ENCODE data around the gene GTF2F2.

Gene GTF2F2

GRCh38 chr13:45141369-45141768 is 21.1 kb downstream of the GTF2F2 start:
- H3K4me3 ChIP-seq (ENCODE audit: control insufficient read depth in 1 of 7, extremely low read depth in 1 of 7, insufficient read depth in 4 of 7, low read depth in 2 of 7, low read length in 6 of 7), result no peak overlapping the region
- 100% methylated on average over 1 of the region's 1 CpG for WGBS (ENCODE audit: insufficient coverage)
- CTCF ChIA-PET, result no interaction called here
- H3K9me3 ChIP-seq (ENCODE audit: control extremely low read depth in 1 of 5, control insufficient read depth in 4 of 5, insufficient read depth in 2 of 5, low read depth in 1 of 5, low read length in 4 of 5), result peaks cover 0 to 2% (median 0%) of the 10 kb centered on the region in 5 experiments
- peaks cover 12 to 32% (median 20%) of the 10 kb centered on the region in 4 experiments for H3K36me3 ChIP-seq (ENCODE audit: control insufficient read depth in 4 of 4, insufficient read depth in 4 of 4, low read length in 3 of 4)
- POLR2A ChIA-PET, result no interaction called here
- no peak for DNase-seq
- H3K27me3 ChIP-seq (replicated peaks in 2 of 5; ENCODE audit: control insufficient read depth in 4 of 5, insufficient read depth in 5 of 5, low read length in 4 of 5), result no peaks in the 10 kb centered on the region
- no peak overlapping the region for H3K27ac ChIP-seq (ENCODE audit: insufficient read depth in 1 of 2, low read depth in 1 of 2, low read length in 2 of 2, poor library complexity in 1 of 2, severe bottlenecking in 2 of 2)
- peaks cover 0 to 7% (median 0%) of the 10 kb centered on the region in 4 experiments for H3K4me1 ChIP-seq (ENCODE audit: control extremely low read depth in 1 of 4, control insufficient read depth in 4 of 4, insufficient read depth in 4 of 4, low read length in 3 of 4)

GRCh38 chr13:45142440-45143345 is 22.4 kb downstream of the GTF2F2 start:
- Histone ChIP-seq H3K4me3 (ENCODE audit: control insufficient read depth in 1 of 7, extremely low read depth in 1 of 7, insufficient read depth in 4 of 7, low read depth in 2 of 7, low read length in 6 of 7) (no peak overlapping the region), H3K9me3 (ENCODE audit: control extremely low read depth in 1 of 5, control insufficient read depth in 4 of 5, insufficient read depth in 2 of 5, low read depth in 1 of 5, low read length in 4 of 5) (peaks cover 0 to 2% (median 0%) of the 10 kb centered on the region in 5 experiments), H3K27me3 (replicated peaks in 2 of 5; ENCODE audit: control insufficient read depth in 4 of 5, insufficient read depth in 5 of 5, low read length in 4 of 5) (no peaks in the 10 kb centered on the region), H3K36me3 (ENCODE audit: control insufficient read depth in 4 of 4, insufficient read depth in 4 of 4, low read length in 3 of 4) (peaks cover 12 to 27% (median 19%) of the 10 kb centered on the region in 4 experiments), H3K27ac (ENCODE audit: insufficient read depth in 1 of 2, low read depth in 1 of 2, low read length in 2 of 2, poor library complexity in 1 of 2, severe bottlenecking in 2 of 2) (no peak overlapping the region), H3K4me1 (ENCODE audit: control extremely low read depth in 1 of 4, control insufficient read depth in 4 of 4, insufficient read depth in 4 of 4, low read length in 3 of 4) (no peaks in the 10 kb centered on the region)
- no peak for DNase-seq
- ChIA-PET CTCF (interaction anchor here (1.2 kb wide), 1 partner anchor 16 kb away, joined by 3 read pairs; no protein-coding TSS in a partner anchor), POLR2A (no interaction called here)
- WGBS (ENCODE audit: insufficient coverage), result 100% methylated on average over 2 of the region's 4 CpGs

DNA sequence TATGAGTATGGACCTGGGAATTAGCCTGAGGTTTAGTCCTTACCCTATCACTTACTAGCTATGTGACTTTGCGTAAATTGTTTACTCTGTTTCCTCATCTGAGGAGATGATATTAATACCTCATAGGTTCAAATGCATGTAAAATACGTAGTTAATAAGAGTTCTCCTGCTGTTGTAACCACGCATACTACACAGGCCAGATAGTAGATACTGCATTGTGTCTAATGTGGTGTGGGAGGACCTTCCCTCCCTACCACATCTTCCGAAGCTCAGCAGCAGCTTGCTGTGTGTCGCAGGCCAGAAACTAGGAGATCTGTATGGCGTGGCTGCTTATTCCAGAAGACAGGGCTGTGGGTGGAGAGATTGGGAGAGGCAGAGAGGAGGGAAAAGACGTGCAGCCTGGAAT is 23.0 kb downstream of the GTF2F2 start:
- CTCF ChIA-PET, result interaction anchor here (1.2 kb wide), 1 partner anchor 16 kb away, joined by 3 read pairs; no protein-coding TSS in a partner anchor
- H3K4me1 ChIP-seq (ENCODE audit: control extremely low read depth in 1 of 4, control insufficient read depth in 4 of 4, insufficient read depth in 4 of 4, low read length in 3 of 4), result no peaks in the 10 kb centered on the region
- 100% methylated on average over 2 of the region's 7 CpGs for WGBS (ENCODE audit: insufficient coverage)

GRCh38 chr13:45149964-45150363 is 29.7 kb downstream of the GTF2F2 start:
- WGBS (ENCODE audit: insufficient coverage), result no CpG with 5 or more reads among the region's 1 CpG
- peaks cover 0 to 18% (median 2%) of the 10 kb centered on the region in 4 experiments for H3K36me3 ChIP-seq (ENCODE audit: control insufficient read depth in 4 of 4, insufficient read depth in 4 of 4, low read length in 3 of 4)
- H3K27me3 ChIP-seq (replicated peaks in 2 of 5; ENCODE audit: control insufficient read depth in 4 of 5, insufficient read depth in 5 of 5, low read length in 4 of 5), result no peaks in the 10 kb centered on the region
- DNase-seq, result no peak
- H3K27ac ChIP-seq (ENCODE audit: insufficient read depth in 1 of 2, low read depth in 1 of 2, low read length in 2 of 2, poor library complexity in 1 of 2, severe bottlenecking in 2 of 2), result no peak overlapping the region
- POLR2A ChIA-PET, result no interaction called here
- peaks cover 0 to 2% (median 0%) of the 10 kb centered on the region in 5 experiments for H3K9me3 ChIP-seq (ENCODE audit: control extremely low read depth in 1 of 5, control insufficient read depth in 4 of 5, insufficient read depth in 2 of 5, low read depth in 1 of 5, low read length in 4 of 5)
- no peaks in the 10 kb centered on the region for H3K4me1 ChIP-seq (ENCODE audit: control extremely low read depth in 1 of 4, control insufficient read depth in 4 of 4, insufficient read depth in 4 of 4, low read length in 3 of 4)
- CTCF ChIA-PET, result no interaction called here
- no peak overlapping the region for H3K4me3 ChIP-seq (ENCODE audit: control insufficient read depth in 1 of 7, extremely low read depth in 1 of 7, insufficient read depth in 4 of 7, low read depth in 2 of 7, low read length in 6 of 7)

More for the DNA sequence above, 23.0 kb downstream of the GTF2F2 start:
- no peak for DNase-seq
- H3K27me3 ChIP-seq (replicated peaks in 2 of 5; ENCODE audit: control insufficient read depth in 4 of 5, insufficient read depth in 5 of 5, low read length in 4 of 5), result no peaks in the 10 kb centered on the region
- H3K9me3 ChIP-seq (ENCODE audit: control extremely low read depth in 1 of 5, control insufficient read depth in 4 of 5, insufficient read depth in 2 of 5, low read depth in 1 of 5, low read length in 4 of 5), result peaks cover 0 to 2% (median 0%) of the 10 kb centered on the region in 5 experiments
- peaks cover 7 to 25% (median 18%) of the 10 kb centered on the region in 4 experiments for H3K36me3 ChIP-seq (ENCODE audit: control insufficient read depth in 4 of 4, insufficient read depth in 4 of 4, low read length in 3 of 4)
- no peak overlapping the region for H3K27ac ChIP-seq (ENCODE audit: insufficient read depth in 1 of 2, low read depth in 1 of 2, low read length in 2 of 2, poor library complexity in 1 of 2, severe bottlenecking in 2 of 2)
- H3K4me3 ChIP-seq (ENCODE audit: control insufficient read depth in 1 of 7, extremely low read depth in 1 of 7, insufficient read depth in 4 of 7, low read depth in 2 of 7, low read length in 6 of 7), result no peak overlapping the region
- POLR2A ChIA-PET, result no interaction called here

GRCh38 chr13:45156565-45157361 is 36.5 kb downstream of the GTF2F2 start:
- POLR2A ChIA-PET, result no interaction called here
- H3K4me3 ChIP-seq (ENCODE audit: control insufficient read depth in 1 of 7, extremely low read depth in 1 of 7, insufficient read depth in 4 of 7, low read depth in 2 of 7, low read length in 6 of 7), result no peak overlapping the region
- H3K27me3 ChIP-seq (replicated peaks in 2 of 5; ENCODE audit: control insufficient read depth in 4 of 5, insufficient read depth in 5 of 5, low read length in 4 of 5), result no peaks in the 10 kb centered on the region
- no peak for DNase-seq
- H3K4me1 ChIP-seq (ENCODE audit: control extremely low read depth in 1 of 4, control insufficient read depth in 4 of 4, insufficient read depth in 4 of 4, low read length in 3 of 4), result no peaks in the 10 kb centered on the region
- WGBS (ENCODE audit: insufficient coverage), result 98% methylated on average over 5 of the region's 7 CpGs
- H3K9me3 ChIP-seq (ENCODE audit: control extremely low read depth in 1 of 5, control insufficient read depth in 4 of 5, insufficient read depth in 2 of 5, low read depth in 1 of 5, low read length in 4 of 5), result no peaks in the 10 kb centered on the region
- H3K27ac ChIP-seq (ENCODE audit: insufficient read depth in 1 of 2, low read depth in 1 of 2, low read length in 2 of 2, poor library complexity in 1 of 2, severe bottlenecking in 2 of 2), result no peak overlapping the region
- CTCF ChIA-PET, result interaction anchor here (1.1 kb wide), 1 partner anchor 11 kb away, joined by 5 read pairs; no protein-coding TSS in a partner anchor
- H3K36me3 ChIP-seq (ENCODE audit: control insufficient read depth in 4 of 4, insufficient read depth in 4 of 4, low read length in 3 of 4), result peaks cover 4 to 32% (median 17%) of the 10 kb centered on the region in 4 experiments

- POLR2A ChIA-PET, result no interaction called here
- DNase-seq, result peak in 1 of 3 donors; percentile 1
- Histone ChIP-seq H3K9me3 (ENCODE audit: control extremely low read depth in 1 of 5, control insufficient read depth in 4 of 5, insufficient read depth in 2 of 5, low read depth in 1 of 5, low read length in 4 of 5) (no peaks in the 10 kb centered on the region), H3K36me3 (ENCODE audit: control insufficient read depth in 4 of 4, insufficient read depth in 4 of 4, low read length in 3 of 4) (peaks cover 4 to 27% (median 14%) of the 10 kb centered on the region in 4 experiments), H3K4me1 (ENCODE audit: control extremely low read depth in 1 of 4, control insufficient read depth in 4 of 4, insufficient read depth in 4 of 4, low read length in 3 of 4) (no peaks in the 10 kb centered on the region), H3K27me3 (replicated peaks in 2 of 5; ENCODE audit: control insufficient read depth in 4 of 5, insufficient read depth in 5 of 5, low read length in 4 of 5) (no peaks in the 10 kb centered on the region), H3K4me3 (ENCODE audit: control insufficient read depth in 1 of 7, extremely low read depth in 1 of 7, insufficient read depth in 4 of 7, low read depth in 2 of 7, low read length in 6 of 7) (no peak overlapping the region), H3K27ac (ENCODE audit: insufficient read depth in 1 of 2, low read depth in 1 of 2, low read length in 2 of 2, poor library complexity in 1 of 2, severe bottlenecking in 2 of 2) (no peak overlapping the region)
- WGBS (ENCODE audit: insufficient coverage), result no CpG with 5 or more reads among the region's 1 CpG
- CTCF ChIA-PET, result interaction anchor here (1.0 to 1.4 kb wide), 3 partner anchors 17 to 147 kb away, joined by 3 read pairs; no protein-coding TSS in a partner anchor
Observed at GRCh38 chr13:45162194-45162593, 41.9 kb downstream of the GTF2F2 start.

Measured in common myeloid progenitor, CD34-positive (primary cell).